ENCODE data around the gene ZNF804B. TPM values are rescaled to one million over a fixed set of nuclear protein-coding genes. Genes with fewer than 3 reads are reported as not detected.
A peak's percentile ranks its signal among the peaks of the same experiment; 100 is the strongest.

ZNF804B gene
- total and polyA plus RNA-seq, 9 of the 15 experiments (the other 6 are each of a cell fraction or from before 2014, with no cell fraction given): 0.04 to 0.22 (median 0.09) TPM; not detected in 6

GRCh38 chr7:88756802-88757201 is 2.7 kb upstream of the ZNF804B start (continued):
- peak; percentile 45; the same call in 1 of the 2 replicates for TF ChIP-seq ATF3 (IDR thresholded peaks at IDR 0.05)
- no peak for TF ChIP-seq ATF3 (CRISPR knock-in tag; conservative IDR thresholded peaks at IDR 0.05)
- no peak for TF ChIP-seq EZH2 (IDR thresholded peaks at IDR 0.05; ENCODE audit: borderline replicate concordance, low read depth, low read length)
- no peak for TF ChIP-seq NFATC3 (IDR thresholded peaks at IDR 0.05)
- no peak for TF ChIP-seq GTF3C2 (IDR thresholded peaks at IDR 0.05; ENCODE audit: borderline replicate concordance, extremely low read depth, insufficient read length)
- 0 out of 4 replicates have a peak, but pooled peaks of 1 of the 2 experiments have one; percentile 37 for TF ChIP-seq ZNF318 (IDR thresholded peaks at IDR 0.05; ENCODE audit: borderline replicate concordance in 1 of 2, low read depth in 1 of 2)
- no peak for TF ChIP-seq PRPF4 (IDR thresholded peaks at IDR 0.05; ENCODE audit: insufficient read depth, low read depth, low read length, poor library complexity, severe bottlenecking)
- TF ChIP-seq RAD21 (CRISPR knock-in tag; conservative IDR thresholded peaks at IDR 0.05 in 1 of 2, IDR thresholded peaks at IDR 0.05 in 1 of 2): no peak
- TF ChIP-seq YY1 (IDR thresholded peaks at IDR 0.05; ENCODE audit: borderline replicate concordance in 1 of 3, control insufficient read depth in 1 of 3, extremely low read depth in 1 of 3, insufficient read depth in 3 of 3, insufficient read length in 1 of 3, insufficient replicate concordance in 2 of 3, low read depth in 1 of 3, low read length in 2 of 3): no peak

Data from K562 (cell line).